Testis (tissue), 3 donors: ENCODE measurements around the gene SLC11A2. TPM values are rescaled to one million over a fixed set of nuclear protein-coding genes. Genes with fewer than 3 reads are reported as not detected.

Source experiments
- DNase-seq: peaks from one replicate; pipeline ENCODE4 v3.0.0-alpha.2; 2019
- H3K27ac ChIP-seq, 2 donors: fragments of 200-600 bp; sonication (generic); one replicate each; pipeline ENCODE4 v1.5.1; 2019
- H3K27me3 ChIP-seq: fragments of 200-600 bp; sonication (generic); one replicate; pipeline ENCODE4 v1.5.1; 2019
- H3K36me3 ChIP-seq: fragments of 200-600 bp; sonication (generic); one replicate; pipeline ENCODE4 v1.5.1; 2017; ENCODE audit warnings: low read depth; ENCODE audit errors: missing control alignments
- H3K4me1 ChIP-seq: fragments of 200-600 bp; sonication (generic); one replicate; pipeline ENCODE4 v1.5.1; 2019
- H3K4me3 ChIP-seq, 2 donors: fragments of 200-600 bp; sonication (generic); one replicate each; pipeline ENCODE4 v1.5.1; 2017 to 2019
- H3K9me3 ChIP-seq: fragments of 200-600 bp; sonication (generic); one replicate; pipeline ENCODE4 v1.5.1; 2017
- CTCF ChIP-seq, 3 experiments: fragments of 450-650 bp in 2 of 3; fragments of 200-600 bp in 1 of 3; sonication (generic) in 1 of 3; IDR thresholded peaks; one replicate each; pipeline ENCODE4 v1.5.1; 2016 to 2019; ENCODE audit warnings: antibody characterized with exemption in 3 of 3, mild to moderate bottlenecking in 2 of 3, moderate library complexity in 1 of 3
- POLR2A ChIP-seq: fragments of 450-650 bp; IDR thresholded peaks from one replicate; pipeline ENCODE4 v1.6.1; 2017; ENCODE audit warnings: antibody characterized with exemption, mild to moderate bottlenecking, moderate library complexity
- WGBS, 2 donors: methylation state at CpG; one replicate each; pipeline ENCODE4 v1.1.5; 2018; 5-methylcytosine and 5-hydroxymethylcytosine counted together
- intact Hi-C: fragments of 100-400 bp; cut with DNase I; formaldehyde crosslinking; loops from one replicate; pipeline ENCODE4 v1.15.1; 2023; ENCODE audit warnings: low total_unique reads
- polyA plus RNA-seq: library from polyadenylated mRNA; stranded (reverse); fragments of 350-450 nt; fragmentation: Illumina TruSeq; extraction: RNeasy Lipid Tissue Mini Kit (QIAGEN cat#74804); gene quantifications from one replicate; pipeline ENCODE4 v1.2.3, GENCODE V29; 2014; ENCODE audit warnings: low read depth, low replicate concordance; ENCODE audit not compliant: insufficient read depth
- total RNA-seq, 2 donors: library from RNA; depleted of rRNA; stranded (reverse); fragments of >200 nt; gene quantifications; one replicate each; pipeline ENCODE4 v1.2.3, GENCODE V29; 2016

The SLC11A2 gene
- total and polyA plus RNA-seq, 3 donors from 2014 or later, result 42.9 to 66.5 (median 63.4) TPM

- H3K36me3 ChIP-seq, result no peaks in the 10 kb centered on the region
- peaks cover 24% of the 10 kb centered on the region for H3K4me1 ChIP-seq
- H3K4me3 ChIP-seq, result no peak overlapping the region
- no peak for TF ChIP-seq CTCF (IDR thresholded peaks at IDR 0.05)
- no peak for TF ChIP-seq POLR2A
- WGBS, 2 donors, result 67 to 76% methylated on average over 4 of the region's 4 CpGs
- DNase-seq, result peak; percentile 43
- H3K9me3 ChIP-seq, result no peaks in the 10 kb centered on the region
- H3K27ac ChIP-seq, result peak overlapping the region; percentile 1 to 12
- no peaks in the 10 kb centered on the region for H3K27me3 ChIP-seq
- intact Hi-C loops, result no loop called here
Measured at GRCh38 chr12:51011955-51012354, 14.2 kb downstream of the SLC11A2 start.

- intact Hi-C loops, result no loop called here
- no peaks in the 10 kb centered on the region for H3K27me3 ChIP-seq
- H3K27ac ChIP-seq, result peak overlapping the region; percentile 81 to 84
- TF ChIP-seq CTCF (IDR thresholded peaks at IDR 0.05), result no peak
- TF ChIP-seq POLR2A, result no peak
- WGBS, 2 donors, result 30 to 70% methylated on average over 8 of the region's 8 CpGs
- no peaks in the 10 kb centered on the region for H3K9me3 ChIP-seq
- H3K36me3 ChIP-seq, result no peaks in the 10 kb centered on the region
- no peak overlapping the region for H3K4me3 ChIP-seq
- peak; percentile 90 for DNase-seq
- H3K4me1 ChIP-seq, result peaks cover 24% of the 10 kb centered on the region
Measured at GRCh38 chr12:51009056-51009440, 17.1 kb downstream of the SLC11A2 start.

GRCh38 chr12:51008329-51009055, 17.7 kb downstream of the SLC11A2 start:
- Histone ChIP-seq H3K27ac (peak overlapping the region; percentile 81 to 84), H3K27me3 (no peaks in the 10 kb centered on the region), H3K9me3 (no peaks in the 10 kb centered on the region), H3K4me3 (no peak overlapping the region), H3K36me3 (no peaks in the 10 kb centered on the region), H3K4me1 (peaks cover 24% of the 10 kb centered on the region)
- DNase-seq, result no peak
- no peak for TF ChIP-seq POLR2A
- no peak for TF ChIP-seq CTCF (IDR thresholded peaks at IDR 0.05)
- intact Hi-C loops, result no loop called here
- 71 to 85% methylated on average over 1 of the region's 1 CpG for WGBS, 2 donors

GRCh38 chr12:51005671-51006070, 20.5 kb downstream of the SLC11A2 start:
- WGBS, 2 donors, result 86 to 87% methylated on average over 3 of the region's 3 CpGs
- TF ChIP-seq CTCF (IDR thresholded peaks at IDR 0.05), result no peak
- no peak for TF ChIP-seq POLR2A
- no peaks in the 10 kb centered on the region for H3K27me3 ChIP-seq
- H3K36me3 ChIP-seq, result no peaks in the 10 kb centered on the region
- intact Hi-C loops, result no loop called here
- DNase-seq, result no peak
- no peaks in the 10 kb centered on the region for H3K9me3 ChIP-seq
- H3K27ac ChIP-seq, result peak overlapping the region in 1 of 2 donors; percentile 72
- no peak overlapping the region for H3K4me3 ChIP-seq
- peaks cover 14% of the 10 kb centered on the region for H3K4me1 ChIP-seq

GRCh38 chr12:51005030-51005429, 21.2 kb downstream of the SLC11A2 start:
- no peak for TF ChIP-seq POLR2A
- no peak for TF ChIP-seq CTCF (IDR thresholded peaks at IDR 0.05)
- WGBS, 2 donors, result 79 to 91% methylated on average over 3 of the region's 3 CpGs
- Histone ChIP-seq H3K27me3 (no peaks in the 10 kb centered on the region), H3K36me3 (no peaks in the 10 kb centered on the region), H3K4me3 (no peak overlapping the region), H3K9me3 (no peaks in the 10 kb centered on the region), H3K4me1 (peaks cover 14% of the 10 kb centered on the region), H3K27ac (peak overlapping the region in 1 of 2 donors; percentile 72)
- DNase-seq, result no peak
- intact Hi-C loops, result no loop called here
